GM12872 (cell line): Measurements from ENCODE around the gene MYOZ3.

Source experiments
- TF ChIP-seq, protein P1 (sequence below): IDR thresholded peaks from 3 replicates; pipeline ENCODE4 v1.5.1; 2011; ENCODE audit warnings: low read depth, mild to moderate bottlenecking, low read length, moderate library complexity; ENCODE audit not compliant: insufficient read depth

The MYOZ3 gene

DNA sequence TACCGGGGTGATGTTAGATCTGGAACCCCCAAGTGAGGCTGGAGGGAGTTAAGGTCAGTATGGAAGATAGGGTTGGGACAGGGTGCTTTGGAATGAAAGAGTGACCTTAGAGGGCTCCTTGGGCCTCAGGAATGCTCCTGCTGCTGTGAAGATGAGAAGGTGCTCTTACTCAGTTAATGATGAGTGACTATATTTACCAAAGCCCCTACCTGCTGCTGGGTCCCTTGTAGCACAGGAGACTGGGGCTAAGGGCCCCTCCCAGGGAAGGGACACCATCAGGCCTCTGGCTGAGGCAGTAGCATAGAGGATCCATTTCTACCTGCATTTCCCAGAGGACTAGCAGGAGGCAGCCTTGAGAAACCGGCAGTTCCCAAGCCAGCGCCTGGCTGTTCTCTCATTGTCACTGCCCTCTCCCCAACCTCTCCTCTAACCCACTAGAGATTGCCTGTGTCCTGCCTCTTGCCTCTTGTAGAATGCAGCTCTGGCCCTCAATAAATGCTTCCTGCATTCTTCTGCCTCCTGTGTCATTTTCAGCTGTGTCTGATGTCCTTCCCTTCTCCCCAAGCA, 2.3 kb upstream of the MYOZ3 start:
- TF ChIP-seq, protein P1, sequence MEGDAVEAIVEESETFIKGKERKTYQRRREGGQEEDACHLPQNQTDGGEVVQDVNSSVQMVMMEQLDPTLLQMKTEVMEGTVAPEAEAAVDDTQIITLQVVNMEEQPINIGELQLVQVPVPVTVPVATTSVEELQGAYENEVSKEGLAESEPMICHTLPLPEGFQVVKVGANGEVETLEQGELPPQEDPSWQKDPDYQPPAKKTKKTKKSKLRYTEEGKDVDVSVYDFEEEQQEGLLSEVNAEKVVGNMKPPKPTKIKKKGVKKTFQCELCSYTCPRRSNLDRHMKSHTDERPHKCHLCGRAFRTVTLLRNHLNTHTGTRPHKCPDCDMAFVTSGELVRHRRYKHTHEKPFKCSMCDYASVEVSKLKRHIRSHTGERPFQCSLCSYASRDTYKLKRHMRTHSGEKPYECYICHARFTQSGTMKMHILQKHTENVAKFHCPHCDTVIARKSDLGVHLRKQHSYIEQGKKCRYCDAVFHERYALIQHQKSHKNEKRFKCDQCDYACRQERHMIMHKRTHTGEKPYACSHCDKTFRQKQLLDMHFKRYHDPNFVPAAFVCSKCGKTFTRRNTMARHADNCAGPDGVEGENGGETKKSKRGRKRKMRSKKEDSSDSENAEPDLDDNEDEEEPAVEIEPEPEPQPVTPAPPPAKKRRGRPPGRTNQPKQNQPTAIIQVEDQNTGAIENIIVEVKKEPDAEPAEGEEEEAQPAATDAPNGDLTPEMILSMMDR: no peak

DNA sequence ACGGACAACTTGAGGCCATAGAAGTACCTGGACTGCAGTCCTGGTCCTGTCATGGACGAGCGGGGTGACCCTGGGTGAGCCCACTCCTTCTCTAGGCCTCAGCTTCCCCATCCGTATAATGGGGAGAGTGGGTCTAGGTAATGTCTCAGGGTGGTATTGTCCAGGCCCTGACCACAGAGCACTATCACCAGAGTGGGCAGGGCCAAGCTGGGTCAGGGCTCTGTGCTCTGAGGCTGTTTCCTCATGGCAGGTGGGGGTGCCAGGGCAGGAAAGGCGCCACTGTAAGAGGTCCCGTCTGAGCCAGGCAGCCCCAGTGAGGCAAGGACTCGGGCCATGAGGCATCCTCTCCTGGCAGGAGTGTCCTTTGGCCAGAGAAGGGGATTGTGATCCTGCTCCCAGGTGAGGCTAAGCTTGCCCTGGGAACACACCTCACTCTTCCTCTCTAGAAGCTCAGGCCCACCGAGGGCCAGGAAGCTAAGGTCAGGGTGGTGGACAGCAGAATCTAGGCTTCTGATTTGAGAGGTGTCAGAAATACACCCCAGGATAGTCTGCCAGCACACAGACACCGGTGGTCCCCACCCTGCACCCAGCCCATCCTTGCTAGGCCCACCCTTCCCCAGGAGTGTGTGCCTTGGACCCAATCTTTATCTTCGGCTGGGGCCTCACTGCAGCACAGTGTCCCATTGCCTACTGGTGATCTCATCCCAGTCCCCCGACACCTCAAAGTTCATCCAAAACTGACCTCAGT, 1.5 kb upstream of the MYOZ3 start:
- TF ChIP-seq, protein P1: no peak

DNA sequence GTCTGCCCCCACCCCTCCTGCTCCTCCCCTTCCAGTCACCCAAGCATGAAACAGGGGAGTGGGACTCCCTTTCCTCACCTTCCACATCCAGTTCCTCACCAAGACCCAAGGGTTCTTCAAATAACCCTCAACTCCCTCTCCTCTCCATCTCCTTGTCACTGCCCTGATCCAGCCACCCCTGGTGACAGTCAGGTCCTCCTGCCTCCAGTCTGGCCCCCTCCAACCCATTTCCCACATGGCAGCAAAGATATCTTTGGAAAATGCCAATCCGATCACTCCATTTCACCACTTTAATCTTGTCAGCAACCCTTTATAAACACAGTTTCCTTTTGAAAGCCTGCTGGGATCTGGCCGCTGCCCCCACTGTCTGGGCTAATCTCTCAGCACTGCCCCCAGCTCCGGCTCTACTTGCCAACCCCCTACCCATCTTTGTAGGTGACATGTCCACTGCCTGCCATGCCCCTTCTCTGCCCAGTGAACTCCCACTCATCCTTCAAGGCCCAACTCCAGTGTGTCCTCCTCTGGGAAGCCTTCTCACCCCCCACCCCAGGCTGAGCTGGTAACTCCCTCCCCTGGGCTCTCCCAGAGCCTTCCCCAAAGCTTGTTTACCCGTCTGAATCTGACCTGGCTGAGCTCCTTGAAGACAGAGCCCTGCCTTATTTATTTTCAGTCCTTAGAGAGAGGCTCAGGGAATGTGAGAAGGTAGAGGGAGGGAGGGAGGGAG, 781 bp upstream of the MYOZ3 start:
- TF ChIP-seq, protein P1: no peak

DNA sequence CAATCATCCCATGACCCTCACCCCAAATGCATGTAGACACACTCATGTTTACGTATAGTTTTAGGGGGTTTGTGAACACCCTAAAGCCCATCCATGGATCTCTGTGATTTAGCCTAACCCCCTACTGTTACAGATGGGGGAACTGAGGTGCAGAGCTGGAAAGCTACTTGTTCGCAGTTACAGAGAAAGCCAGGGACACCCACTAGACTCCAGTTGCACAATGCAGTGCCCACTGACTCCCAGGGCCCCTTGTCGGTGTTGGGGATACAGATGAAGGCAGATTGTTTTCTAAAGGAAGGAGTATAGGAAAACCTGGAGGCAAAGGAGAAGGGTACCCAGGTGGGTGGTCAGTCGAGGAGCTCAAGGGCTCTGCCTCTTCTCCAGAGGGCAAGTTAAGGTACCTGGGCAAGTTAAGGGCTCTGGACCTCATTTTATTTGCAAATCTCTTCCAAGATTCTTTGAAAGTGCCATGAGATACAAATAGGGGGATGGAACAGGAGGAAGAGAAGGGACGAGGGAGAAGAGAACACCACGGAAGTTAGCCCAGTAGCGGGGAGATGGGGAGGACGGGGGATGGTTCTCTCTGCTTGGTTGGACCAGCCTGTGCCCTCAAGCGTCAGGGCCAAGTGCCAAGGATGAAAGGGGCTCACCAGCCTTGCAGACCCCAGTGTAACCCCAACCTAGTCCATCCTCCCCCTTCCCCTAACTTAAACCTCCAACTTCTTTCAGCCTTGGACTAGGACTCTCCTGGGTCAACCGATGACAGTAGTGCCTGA, 958 bp downstream of the MYOZ3 start:
- TF ChIP-seq, protein P1: no peak

DNA sequence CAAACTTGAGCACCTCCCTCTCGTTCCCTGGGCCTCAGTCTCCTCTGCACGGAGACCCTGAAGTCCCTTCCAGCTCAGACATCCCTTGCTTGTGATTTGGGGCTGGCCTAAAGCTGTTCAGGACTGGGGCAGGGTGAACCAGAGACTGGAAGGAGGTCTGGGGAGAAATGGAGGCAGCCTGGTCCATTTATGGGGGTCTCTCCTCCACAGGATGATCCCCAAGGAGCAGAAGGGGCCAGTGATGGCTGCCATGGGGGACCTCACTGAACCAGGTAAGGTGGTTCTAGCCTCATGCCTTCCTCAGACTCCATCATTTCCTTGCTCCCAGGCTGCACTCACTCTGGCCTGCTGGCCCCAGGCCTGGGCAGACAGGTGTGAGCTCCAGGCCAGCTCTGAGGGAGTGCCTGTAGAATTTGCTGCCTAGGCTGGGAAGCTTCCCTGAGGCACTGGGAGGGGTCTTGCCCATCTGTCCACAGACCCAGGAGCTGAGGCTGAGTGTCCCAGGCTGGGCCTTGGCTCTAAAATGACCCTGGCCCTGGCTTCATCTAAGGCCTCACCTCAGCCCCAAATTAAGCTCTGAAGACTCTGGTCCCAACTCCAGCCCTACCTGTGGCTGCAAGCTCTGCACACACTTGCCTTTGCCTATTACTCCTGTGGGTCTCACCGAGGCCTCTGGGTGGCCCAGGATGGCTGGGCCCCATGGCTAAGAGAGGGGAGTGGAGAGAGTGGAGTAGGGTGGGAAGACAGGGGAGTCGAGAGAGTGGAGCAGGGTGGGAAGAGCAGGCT, 1.9 kb downstream of the MYOZ3 start:
- TF ChIP-seq, protein P1: no peak

DNA sequence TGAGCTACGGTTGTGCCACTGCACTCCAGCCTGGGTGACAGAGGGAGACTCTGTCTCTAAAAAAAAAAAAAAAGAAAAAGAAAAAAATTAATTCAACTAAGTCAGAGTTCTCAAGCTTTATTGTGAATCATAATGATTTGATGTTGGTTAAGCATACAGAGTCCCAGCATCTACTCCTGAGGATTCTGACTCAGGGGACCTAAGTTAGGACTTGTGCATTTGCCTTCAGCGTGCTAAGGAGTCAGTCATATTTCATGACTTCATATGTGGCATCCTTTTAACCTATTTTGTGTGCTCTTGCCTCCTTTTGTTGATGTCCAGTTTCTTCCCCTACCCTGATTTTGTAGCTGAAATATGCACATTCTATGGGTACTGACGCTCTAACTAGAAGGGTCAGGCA, 2.9 kb downstream of the MYOZ3 start:
- TF ChIP-seq, protein P1: no peak
